GM12878 (cell line): ENCODE results near the gene CCDC106. TPM values are rescaled to one million over a fixed set of nuclear protein-coding genes. Genes with fewer than 3 reads are reported as not detected.

Experiments
- ATAC-seq: fragments of 200-7000 bp; cut with Tn5 transposase; 3 replicates; pipeline ENCODE4 v1.9.1; 2020; ENCODE audit warnings: mild to moderate bottlenecking, moderate library complexity
- BruUV-seq: library from RNA; stranded (reverse); fragments of 400-500 nt; replicated peaks from 2 replicates; lab custom pipeline; 2021; lab: Mats Ljungman, UMichigan
- CTCF ChIA-PET: fragments of 300-600 bp; sonication (Branson Sonifier 250); formaldehyde crosslinking; extraction: SDS; loops from one replicate; lab custom pipeline; 2021; ENCODE audit warnings: inconsistent platforms; lab: Yijun Ruan, JAX
- POLR2A ChIA-PET: fragments of 350-600 bp; formaldehyde crosslinking; extraction: SDS; loops from one replicate; lab custom pipeline; 2021; ENCODE audit warnings: inconsistent platforms; lab: Charles Lee
- RAD21 ChIA-PET: fragments of 300-600 bp; sonication (Branson Sonifier 250); formaldehyde crosslinking; loops from one replicate; lab custom pipeline; 2023; ENCODE audit warnings: antibody characterized with exemption; ENCODE audit not compliant: unreplicated experiment; lab: Charles Lee
- SMC1A ChIA-PET: fragments of 300-600 bp; sonication (Branson Sonifier 250); formaldehyde crosslinking; loops from one replicate; lab custom pipeline; 2023; ENCODE audit not compliant: unreplicated experiment, uncharacterized antibody; lab: Charles Lee
- DNase-seq: peaks from one replicate; pipeline ENCODE4 v3.0.0-alpha.2; 2011; ENCODE audit warnings: low read depth, low spot score
- FAIRE-seq: peaks from 3 replicates; lab custom pipeline; 2011; peaks lifted over from hg19 to GRCh38; lab: Jason Lieb, UNC
- H2AFZ ChIP-seq: 2 replicates; pipeline ENCODE4 v1.6.0; 2011; ENCODE audit warnings: low read depth, low read length, control low read depth; ENCODE audit not compliant: control insufficient read depth
- H3K27ac ChIP-seq: 2 replicates; pipeline ENCODE4 v1.5.1; 2011; ENCODE audit warnings: control low read depth; ENCODE audit not compliant: control insufficient read depth, insufficient read depth
- H3K27me3 ChIP-seq, 2 experiments: replicated peaks in 1 of 2; 2 replicates each; pipeline versions ENCODE4 v1.6.0 to v1.6.1; 2011; ENCODE audit warnings: low read length in 1 of 2; ENCODE audit not compliant: control insufficient read depth in 2 of 2, insufficient read depth in 2 of 2
- H3K36me3 ChIP-seq, 2 experiments: 2 replicates each; pipeline ENCODE4 v1.5.1; 2011; ENCODE audit warnings: low read length in 1 of 2; ENCODE audit not compliant: control insufficient read depth in 2 of 2, insufficient read depth in 2 of 2
- H3K4me1 ChIP-seq: 2 replicates; pipeline ENCODE4 v1.6.1; 2011; ENCODE audit warnings: mild to moderate bottlenecking, low read length, moderate library complexity, mixed read lengths; ENCODE audit not compliant: control insufficient read depth, insufficient read depth
- H3K4me2 ChIP-seq: 2 replicates; pipeline ENCODE4 v1.6.0; 2011; ENCODE audit warnings: control low read depth; ENCODE audit not compliant: control insufficient read depth, insufficient read depth
- H3K4me3 ChIP-seq: fragments of 200-600 bp; sonication (generic); 2 replicates; pipeline ENCODE4 v1.5.1; 2016
- H3K79me2 ChIP-seq: 2 replicates; pipeline ENCODE4 v1.6.0; 2011; ENCODE audit warnings: low read length; ENCODE audit not compliant: control insufficient read depth, insufficient read depth
- H3K9ac ChIP-seq: 2 replicates; pipeline ENCODE4 v1.8.0; 2011; ENCODE audit warnings: low read length, control low read depth, mixed read lengths; ENCODE audit not compliant: control insufficient read depth, insufficient read depth
- H3K9me3 ChIP-seq: replicated peaks from 3 replicates; pipeline ENCODE4 v1.5.1; 2011; ENCODE audit warnings: mild to moderate bottlenecking, low read length; ENCODE audit not compliant: control insufficient read depth, insufficient read depth
- H4K20me1 ChIP-seq: 2 replicates; pipeline ENCODE4 v1.6.0; 2011; ENCODE audit not compliant: control insufficient read depth, insufficient read depth
- BCL11A ChIP-seq: IDR thresholded peaks from 2 replicates; pipeline ENCODE4 v1.6.1; 2011; ENCODE audit warnings: low read depth, low read length
- CREB1 ChIP-seq: IDR thresholded peaks from 2 replicates; pipeline ENCODE4 v1.6.1; 2012; ENCODE audit warnings: low read depth, mild to moderate bottlenecking, inconsistent platforms
- EED ChIP-seq: sonication (generic); IDR thresholded peaks from 2 replicates; pipeline ENCODE4 v1.6.1; 2016; ENCODE audit warnings: antibody characterized with exemption, low read depth
- EGR1 ChIP-seq, 2 experiments: IDR thresholded peaks; 1 replicate in 1 of 2; 2 replicates in 1 of 2; pipeline ENCODE4 v1.6.1; 2011 to 2012; ENCODE audit warnings: low read depth in 2 of 2, low read length in 2 of 2, borderline replicate concordance in 1 of 2, mild to moderate bottlenecking in 1 of 2, moderate library complexity in 1 of 2
- EZH2 ChIP-seq: IDR thresholded peaks from 2 replicates; pipeline ENCODE4 v1.6.1; 2012; ENCODE audit warnings: low read depth, mild to moderate bottlenecking, control low read depth, inconsistent platforms, low read length, borderline replicate concordance; ENCODE audit not compliant: control insufficient read depth
- GATAD2B ChIP-seq: fragments of 450-650 bp; conservative IDR thresholded peaks from 2 replicates; pipeline ENCODE4 v1.6.1; 2017; ENCODE audit warnings: low read depth, mild to moderate bottlenecking, moderate library complexity
- HCFC1 ChIP-seq: fragments of 150-350 bp; IDR thresholded peaks from 2 replicates; pipeline ENCODE4 v1.6.1; 2014; ENCODE audit warnings: low read length
- KAT2A ChIP-seq: conservative IDR thresholded peaks from 2 replicates; pipeline ENCODE4 v1.6.1; 2011; ENCODE audit warnings: low read depth, low read length; ENCODE audit not compliant: control insufficient read depth
- NFXL1 ChIP-seq: fragments of 450-650 bp; IDR thresholded peaks from 2 replicates; pipeline ENCODE4 v1.6.1; 2017; ENCODE audit warnings: antibody characterized with exemption, mild to moderate bottlenecking, borderline replicate concordance
- POLR2A ChIP-seq: IDR thresholded peaks from 2 replicates; pipeline ENCODE4 v1.6.1; 2011; ENCODE audit warnings: low read depth, mild to moderate bottlenecking, low read length
- RFX5 ChIP-seq: IDR thresholded peaks from 2 replicates; pipeline ENCODE4 v1.6.1; 2011; ENCODE audit warnings: low read depth, low read length, improper control_type of control experiment
- RUNX3 ChIP-seq: IDR thresholded peaks from 2 replicates; pipeline ENCODE4 v1.6.1; 2012; ENCODE audit warnings: low read length, inconsistent platforms
- SP1 ChIP-seq: IDR thresholded peaks from one replicate; pipeline ENCODE4 v1.6.1; 2011; ENCODE audit warnings: low read depth, low read length
- STAT1 ChIP-seq: fragments of 450-650 bp; conservative IDR thresholded peaks from 2 replicates; pipeline ENCODE4 v1.6.1; 2014; ENCODE audit warnings: antibody characterized with exemption, mild to moderate bottlenecking
- ZNF384 ChIP-seq: IDR thresholded peaks from 2 replicates; pipeline ENCODE4 v1.6.1; 2012; ENCODE audit warnings: low read depth, mild to moderate bottlenecking, low read length, improper control_type of control experiment, borderline replicate concordance
- ZZZ3 ChIP-seq: IDR thresholded peaks from 2 replicates; pipeline ENCODE4 v1.6.1; 2011; ENCODE audit warnings: low read depth; ENCODE audit not compliant: control insufficient read depth, insufficient read length
- WGBS: methylation state at CpG from one replicate; pipeline ENCODE4 v1.1.6; 2016; ENCODE audit warnings: low lambda C conversion rate; ENCODE audit not compliant: insufficient replicate concordance, insufficient coverage; ENCODE audit errors: missing lambda C conversion rate; 5-methylcytosine and 5-hydroxymethylcytosine counted together
- in situ Hi-C: fragments of 300-500 bp; cut with MboI; formaldehyde crosslinking; loops from 9 replicates; pipeline ENCODE4 v1.14.3; 2018; ENCODE audit warnings: mixed read lengths
- intact Hi-C: fragments of 100-400 bp; cut with micrococcal nuclease; formaldehyde crosslinking; loops from one replicate; pipeline ENCODE4 v1.14.2; 2022; ENCODE audit not compliant: unreplicated experiment
- polyA plus RNA-seq, 11 experiments: library from polyadenylated mRNA; depleted of rRNA in 4 of 11; unstranded in 6 of 11; stranded (reverse) in 5 of 11; fragments of >200 nt; fragmentation: Nextera tagmentation in 4 of 11; fragmentation: Illumina TruSeq in 1 of 11; extraction: Ambion mirVana in 4 of 11; extraction: Trizol in 1 of 11; gene quantifications; 1 replicate in 1 of 11; 2 replicates in 10 of 11; pipeline versions ENCODE4 v1.2.1 to v1.2.3, GENCODE V29; 2011 to 2016; ENCODE audit warnings: inconsistent platforms in 2 of 11, missing spikeins in 2 of 11, low read depth in 1 of 11
- total RNA-seq, 4 experiments: library from RNA; depleted of rRNA in 3 of 4; stranded (reverse); fragments of >200 nt in 3 of 4; fragmentation: Illumina TruSeq in 1 of 4; extraction: Trizol in 1 of 4; gene quantifications; 2 replicates each; pipeline versions ENCODE4 v1.2.1 to v1.2.3, GENCODE V29; 2013 to 2021
- TF ChIP-seq, protein P1 (sequence below): IDR thresholded peaks from 2 replicates; pipeline ENCODE4 v1.6.1; 2011; ENCODE audit warnings: borderline replicate concordance, low read depth, mild to moderate bottlenecking, moderate library complexity, mixed read lengths, low read length; ENCODE audit not compliant: insufficient read depth; ENCODE audit errors: extremely low read length

Gene CCDC106
- total and polyA plus RNA-seq, 10 of the 15 experiments (the other 5 are each of a cell fraction or from before 2014, with no cell fraction given) = 0.04 to 35.9 (median 19.8) TPM

DNA sequence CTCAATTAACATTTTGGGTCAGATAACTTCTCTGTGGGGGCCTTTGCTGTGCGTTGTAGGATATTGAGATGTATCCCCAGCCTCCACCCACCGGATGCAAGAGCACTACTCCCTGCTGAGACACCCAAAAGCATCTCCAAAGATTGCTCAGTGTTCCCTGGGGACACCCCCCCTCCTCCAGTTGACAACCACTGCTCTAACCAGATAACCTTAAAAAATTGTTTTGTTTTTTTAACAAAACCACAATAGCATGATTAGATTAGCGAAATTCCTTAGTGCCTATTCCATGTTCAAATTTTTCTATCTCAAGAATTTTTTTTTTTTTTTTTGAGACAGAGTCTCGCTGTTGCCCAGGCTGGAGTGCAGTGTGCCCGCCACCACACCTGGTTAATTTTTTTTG, 24.4 kb downstream of the CCDC106 start (continued):
- TF ChIP-seq EZH2 = no peak

DNA sequence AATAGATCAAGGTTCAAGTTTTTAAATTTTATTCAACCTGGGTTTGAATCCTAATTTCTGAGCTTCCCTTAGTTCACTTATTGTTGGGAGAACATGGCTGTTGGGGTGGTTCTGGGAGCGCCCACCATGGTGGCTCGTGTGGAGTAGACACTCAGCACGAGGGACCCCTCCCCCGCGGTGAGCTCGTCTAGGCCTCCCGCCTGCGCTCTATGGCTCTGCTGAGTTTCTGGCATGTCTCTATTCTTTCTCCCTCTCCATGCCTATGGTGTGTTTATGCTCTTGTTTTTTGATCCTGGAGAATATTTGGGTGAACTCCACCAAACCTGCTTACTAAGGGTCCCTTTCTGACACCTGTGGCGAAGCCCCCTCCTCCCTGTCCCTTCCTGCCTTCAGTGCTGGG, 25.5 kb downstream of the CCDC106 start:
- in situ Hi-C loops = loop anchor here (25.0 kb wide), 1 partner anchor 1536 kb away; the partner anchor contains the start of gene CNOT3
- Histone ChIP-seq H2AFZ (no peak overlapping the region), H3K9me3 (no peaks in the 10 kb centered on the region), H3K36me3 (peaks cover 8 to 28% of the 10 kb centered on the region in 2 experiments; a peak in 3 of 4 replicates), H3K4me3 (no peak overlapping the region), H4K20me1 (peaks cover 10% of the 10 kb centered on the region), H3K4me1 (peaks cover 12% of the 10 kb centered on the region), H3K9ac (no peak overlapping the region), H3K79me2 (peaks cover 38% of the 10 kb centered on the region), H3K4me2 (no peak overlapping the region), H3K27ac (no peak overlapping the region), H3K27me3 (no peaks in the 10 kb centered on the region)
- ChIA-PET POLR2A (interaction anchor here (1.2 kb wide), 1 partner anchor 16 kb away, joined by 3 read pairs; no protein-coding TSS in a partner anchor), RAD21 (interaction anchor here (0.7 kb wide), 1 partner anchor 16 kb away, joined by 4 read pairs; no protein-coding TSS in a partner anchor), CTCF (interaction anchor here (0.6 to 3.6 kb wide), 3 partner anchors 16 to 584 kb away, joined by 3 to 33 read pairs (median 4); no protein-coding TSS in a partner anchor), SMC1A (interaction anchor here (0.7 kb wide), 1 partner anchor 134 kb away, joined by 3 read pairs; no protein-coding TSS in a partner anchor)
- no TSS peak for BruUV-seq
- DNase-seq (no peak), ATAC-seq (no peak), FAIRE-seq (no peak)
- WGBS = 93% methylated on average over 9 of the region's 9 CpGs
- TF ChIP-seq, protein P1, sequence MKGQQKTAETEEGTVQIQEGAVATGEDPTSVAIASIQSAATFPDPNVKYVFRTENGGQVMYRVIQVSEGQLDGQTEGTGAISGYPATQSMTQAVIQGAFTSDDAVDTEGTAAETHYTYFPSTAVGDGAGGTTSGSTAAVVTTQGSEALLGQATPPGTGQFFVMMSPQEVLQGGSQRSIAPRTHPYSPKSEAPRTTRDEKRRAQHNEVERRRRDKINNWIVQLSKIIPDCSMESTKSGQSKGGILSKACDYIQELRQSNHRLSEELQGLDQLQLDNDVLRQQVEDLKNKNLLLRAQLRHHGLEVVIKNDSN = no peak
- TF ChIP-seq EED (no peak), POLR2A (no peak), SP1 (no peak), ZZZ3 (no peak), RFX5 (no peak), ZNF384 (no peak), GATAD2B (no peak), BCL11A (no peak), STAT1 (no peak), CREB1 (no peak), RUNX3 (no peak), HCFC1 (no peak), KAT2A (no peak), EGR1 (IDR thresholded peaks at IDR 0.05; ENCODE audit: borderline replicate concordance in 1 of 2, low read depth in 2 of 2, low read length in 2 of 2) (no peak), NFXL1 (no peak)
- intact Hi-C loops = no loop called here
